ENCODE data around the gene KCNJ8.

DNA sequence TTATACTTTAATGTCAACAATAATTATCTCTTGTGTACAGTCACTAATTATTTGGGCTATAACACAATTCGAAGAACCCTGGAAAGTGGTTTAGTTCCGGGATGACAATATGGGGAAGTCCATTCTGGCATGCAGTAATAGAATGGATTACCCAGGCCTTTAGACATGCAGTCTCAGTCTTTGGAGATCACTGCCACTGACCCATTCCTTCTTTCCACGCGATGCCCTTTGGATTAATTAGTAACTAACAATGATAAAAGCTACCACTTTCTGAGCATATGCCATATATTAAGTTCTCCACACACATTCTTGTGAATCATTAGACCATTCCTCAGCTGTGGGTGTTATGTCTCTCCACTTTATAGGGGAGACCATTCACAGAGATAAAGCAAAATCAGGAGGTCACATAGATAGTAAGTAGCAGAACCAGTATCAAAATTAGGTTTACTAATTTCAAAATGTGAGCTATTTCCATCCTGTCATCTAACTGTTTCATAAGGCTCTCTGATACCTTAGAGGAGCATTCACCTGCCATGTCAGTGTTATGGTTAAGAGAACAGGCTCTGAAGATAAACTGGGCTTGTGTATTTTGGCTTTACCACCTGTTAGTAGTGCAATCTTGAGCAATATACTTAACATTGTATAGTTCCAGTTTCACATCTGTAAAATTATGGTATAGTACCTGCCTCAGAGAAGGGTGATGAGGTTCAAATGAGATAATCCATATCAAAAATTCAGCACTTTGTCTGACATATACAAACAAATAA lies 27.2 kb upstream of the KCNJ8 start:
- TF ChIP-seq, protein P1, sequence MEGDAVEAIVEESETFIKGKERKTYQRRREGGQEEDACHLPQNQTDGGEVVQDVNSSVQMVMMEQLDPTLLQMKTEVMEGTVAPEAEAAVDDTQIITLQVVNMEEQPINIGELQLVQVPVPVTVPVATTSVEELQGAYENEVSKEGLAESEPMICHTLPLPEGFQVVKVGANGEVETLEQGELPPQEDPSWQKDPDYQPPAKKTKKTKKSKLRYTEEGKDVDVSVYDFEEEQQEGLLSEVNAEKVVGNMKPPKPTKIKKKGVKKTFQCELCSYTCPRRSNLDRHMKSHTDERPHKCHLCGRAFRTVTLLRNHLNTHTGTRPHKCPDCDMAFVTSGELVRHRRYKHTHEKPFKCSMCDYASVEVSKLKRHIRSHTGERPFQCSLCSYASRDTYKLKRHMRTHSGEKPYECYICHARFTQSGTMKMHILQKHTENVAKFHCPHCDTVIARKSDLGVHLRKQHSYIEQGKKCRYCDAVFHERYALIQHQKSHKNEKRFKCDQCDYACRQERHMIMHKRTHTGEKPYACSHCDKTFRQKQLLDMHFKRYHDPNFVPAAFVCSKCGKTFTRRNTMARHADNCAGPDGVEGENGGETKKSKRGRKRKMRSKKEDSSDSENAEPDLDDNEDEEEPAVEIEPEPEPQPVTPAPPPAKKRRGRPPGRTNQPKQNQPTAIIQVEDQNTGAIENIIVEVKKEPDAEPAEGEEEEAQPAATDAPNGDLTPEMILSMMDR (IDR thresholded peaks at IDR 0.05; ENCODE audit: low read depth, low read length, poor library complexity, severe bottlenecking) = no peak
- no peak for TF ChIP-seq EZH2phosphoT487 (IDR thresholded peaks at IDR 0.05; ENCODE audit: borderline replicate concordance, low read length)
